WERI-Rb-1 (cell line): Measurements from ENCODE around the gene ADH7.
"Not testable (repeated sequence)": the region's sequence is repeated elsewhere in the genome, so short reads cannot be mapped to it uniquely, and the experiment has no call there.

Experiments used
- DNase-seq: peaks from one replicate; pipeline ENCODE4 v3.0.0-alpha.2; 2020
- H3K27ac ChIP-seq: fragments of 250-450 bp; sonication (Bioruptor Pico); 2 replicates; pipeline ENCODE4 v1.5.1; 2020; ENCODE audit warnings: mild to moderate bottlenecking, moderate library complexity
- H3K27me3 ChIP-seq: fragments of 250-450 bp; sonication (Bioruptor Pico); 2 replicates; pipeline ENCODE4 v1.5.1; 2021; ENCODE audit warnings: mild to moderate bottlenecking, low read depth, moderate library complexity; ENCODE audit not compliant: insufficient read depth, severe bottlenecking
- H3K36me3 ChIP-seq: fragments of 250-450 bp; sonication (Bioruptor Pico); 2 replicates; pipeline ENCODE4 v1.5.1; 2020; ENCODE audit warnings: mild to moderate bottlenecking, moderate library complexity
- H3K4me3 ChIP-seq: 2 replicates; pipeline ENCODE4 v1.5.1; 2011; ENCODE audit warnings: low read depth, mild to moderate bottlenecking, control low read depth, low read length
- H3K9me3 ChIP-seq: fragments of 250-450 bp; sonication (Bioruptor Pico); 2 replicates; pipeline ENCODE4 v1.5.1; 2021; ENCODE audit warnings: mild to moderate bottlenecking, moderate library complexity; ENCODE audit not compliant: severe bottlenecking
- TF ChIP-seq, protein P1 (sequence below): IDR thresholded peaks from 2 replicates; pipeline ENCODE4 v1.5.1; 2011; ENCODE audit warnings: low read depth, mild to moderate bottlenecking, control low read depth, inconsistent platforms, low read length

Gene ADH7

DNA sequence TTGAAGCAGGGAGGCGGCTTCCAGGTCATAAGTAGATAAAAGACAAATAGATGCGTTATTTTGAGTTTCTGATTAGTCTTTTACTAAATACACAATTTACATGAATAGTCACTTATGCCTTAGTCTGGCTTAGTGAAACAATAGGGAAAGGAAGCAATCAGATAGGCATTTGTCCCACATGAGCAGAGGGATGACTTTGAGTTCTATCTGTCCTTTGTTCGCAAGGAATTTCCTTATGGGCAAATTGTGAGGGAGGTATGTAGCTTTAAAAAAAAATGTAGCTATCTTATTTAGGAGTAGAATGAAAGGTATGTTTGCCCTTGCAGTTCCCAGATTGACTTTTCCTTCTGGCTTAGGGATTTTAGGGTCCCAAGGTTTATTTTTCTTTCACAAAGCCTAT, 56.3 kb downstream of the ADH7 start:
- no peak for DNase-seq
- TF ChIP-seq, protein P1, sequence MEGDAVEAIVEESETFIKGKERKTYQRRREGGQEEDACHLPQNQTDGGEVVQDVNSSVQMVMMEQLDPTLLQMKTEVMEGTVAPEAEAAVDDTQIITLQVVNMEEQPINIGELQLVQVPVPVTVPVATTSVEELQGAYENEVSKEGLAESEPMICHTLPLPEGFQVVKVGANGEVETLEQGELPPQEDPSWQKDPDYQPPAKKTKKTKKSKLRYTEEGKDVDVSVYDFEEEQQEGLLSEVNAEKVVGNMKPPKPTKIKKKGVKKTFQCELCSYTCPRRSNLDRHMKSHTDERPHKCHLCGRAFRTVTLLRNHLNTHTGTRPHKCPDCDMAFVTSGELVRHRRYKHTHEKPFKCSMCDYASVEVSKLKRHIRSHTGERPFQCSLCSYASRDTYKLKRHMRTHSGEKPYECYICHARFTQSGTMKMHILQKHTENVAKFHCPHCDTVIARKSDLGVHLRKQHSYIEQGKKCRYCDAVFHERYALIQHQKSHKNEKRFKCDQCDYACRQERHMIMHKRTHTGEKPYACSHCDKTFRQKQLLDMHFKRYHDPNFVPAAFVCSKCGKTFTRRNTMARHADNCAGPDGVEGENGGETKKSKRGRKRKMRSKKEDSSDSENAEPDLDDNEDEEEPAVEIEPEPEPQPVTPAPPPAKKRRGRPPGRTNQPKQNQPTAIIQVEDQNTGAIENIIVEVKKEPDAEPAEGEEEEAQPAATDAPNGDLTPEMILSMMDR: no peak
- no peaks in the 10 kb centered on the region for H3K27me3 ChIP-seq

DNA sequence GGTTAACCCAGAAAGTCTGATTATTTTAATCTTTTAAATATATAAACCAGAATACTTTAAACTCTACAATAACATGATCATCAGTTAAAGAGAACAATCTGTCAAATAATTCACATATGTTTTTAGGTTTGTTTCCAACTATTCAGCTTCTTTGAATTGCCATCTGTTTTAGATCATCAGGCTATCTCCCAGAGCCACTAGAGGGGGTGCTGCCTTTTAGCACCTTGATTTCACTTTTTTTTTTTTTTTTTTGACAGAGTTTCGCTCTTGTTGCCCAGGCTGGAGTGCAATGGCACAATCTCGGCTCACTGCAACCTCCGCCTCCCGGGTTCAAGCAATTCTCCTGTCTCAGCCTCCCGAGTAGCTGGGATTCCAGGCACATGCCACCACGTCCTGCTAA, 57.8 kb downstream of the ADH7 start:
- TF ChIP-seq, protein P1: peak; percentile 28; the same call in 1 of the 2 replicates
- not testable (repeated sequence) for H3K27me3 ChIP-seq, H3K9me3 ChIP-seq, H3K36me3 ChIP-seq, H3K4me3 ChIP-seq, DNase-seq, H3K27ac ChIP-seq

More for the DNA sequence above, 56.3 kb downstream of the ADH7 start:
- peaks cover 4% of the 10 kb centered on the region for H3K9me3 ChIP-seq
- no peaks in the 10 kb centered on the region for H3K36me3 ChIP-seq
- no peak overlapping the region for H3K4me3 ChIP-seq
- no peak overlapping the region for H3K27ac ChIP-seq

DNA sequence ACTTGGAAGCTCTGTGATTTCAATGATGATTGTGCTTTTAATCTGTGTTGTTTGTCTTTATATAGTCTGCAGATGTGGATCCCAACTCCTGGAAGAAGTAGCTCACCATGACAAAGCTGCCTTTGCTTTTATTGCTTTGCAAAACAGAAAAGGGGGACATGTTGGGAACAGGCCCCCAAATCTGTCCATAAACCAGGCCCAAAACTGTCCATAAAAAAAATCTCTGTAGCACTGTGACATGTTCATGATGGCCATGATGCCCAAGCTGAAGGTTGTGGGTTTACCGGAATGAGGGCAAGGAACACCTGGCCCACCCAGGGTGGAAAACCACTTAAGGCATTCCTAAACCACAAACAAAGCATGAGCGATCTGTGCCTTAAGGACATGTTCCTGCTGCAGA, 62.7 kb downstream of the ADH7 start:
- not testable (repeated sequence) for H3K36me3 ChIP-seq, H3K4me3 ChIP-seq, H3K27me3 ChIP-seq, H3K9me3 ChIP-seq, DNase-seq, H3K27ac ChIP-seq

- H3K9me3 ChIP-seq, DNase-seq, H3K27me3 ChIP-seq, H3K36me3 ChIP-seq, H3K4me3 ChIP-seq, H3K27ac ChIP-seq: not testable (repeated sequence)
These were observed 67.3 kb downstream of the ADH7 start for GRCh38 chr4:99367817-99368216.

DNA sequence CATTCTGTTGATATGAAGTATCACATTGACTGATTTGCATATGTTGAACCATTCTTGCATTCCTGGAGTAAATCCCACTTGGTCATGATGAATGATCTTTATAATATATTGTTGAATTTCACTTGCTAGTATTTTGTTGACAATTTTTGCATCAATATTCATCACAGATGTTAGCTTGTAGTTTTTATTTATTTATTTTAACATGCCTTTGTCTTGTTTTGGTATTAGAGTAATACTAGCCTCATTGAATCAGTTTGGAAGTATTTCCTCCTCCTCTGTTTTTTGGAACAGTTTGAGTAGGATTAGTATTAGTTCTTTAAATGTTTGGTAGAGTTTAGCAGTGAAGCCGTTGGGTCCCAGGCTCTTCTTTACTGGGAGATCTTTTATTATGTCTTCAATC, 68.7 kb downstream of the ADH7 start:
- Histone ChIP-seq H3K27me3 (no peaks in the 10 kb centered on the region), H3K36me3 (no peaks in the 10 kb centered on the region), H3K9me3 (no peaks in the 10 kb centered on the region), H3K4me3 (no peak overlapping the region), H3K27ac (no peak overlapping the region)
- no peak for DNase-seq
- TF ChIP-seq, protein P1: no peak

DNA sequence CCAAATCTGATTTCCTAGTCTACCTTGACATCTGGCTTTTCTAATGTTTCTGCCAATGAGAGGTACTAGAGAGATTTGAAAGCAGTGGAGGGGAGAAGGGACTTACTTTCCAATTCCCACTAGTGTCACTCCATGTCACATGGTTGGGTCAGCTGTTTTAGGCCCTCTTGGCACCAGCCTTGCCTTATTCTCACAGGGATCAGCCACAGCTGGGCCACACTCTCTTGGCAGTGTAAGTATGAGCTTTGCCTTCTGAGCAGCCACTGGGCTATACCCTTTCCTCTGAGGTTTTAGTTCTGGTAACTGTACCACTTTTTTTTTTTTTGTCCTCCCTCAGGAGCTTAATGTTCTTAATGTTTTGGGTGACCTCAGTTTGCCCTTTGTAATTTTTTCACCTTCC, 72.4 kb downstream of the ADH7 start:
- DNase-seq: no peak
- Histone ChIP-seq H3K9me3 (peaks cover 8% of the 10 kb centered on the region), H3K27ac (no peak overlapping the region), H3K4me3 (no peak overlapping the region), H3K27me3 (no peaks in the 10 kb centered on the region), H3K36me3 (no peaks in the 10 kb centered on the region)
- TF ChIP-seq, protein P1: no peak
